NCI-H2196 (cell line): ENCODE results near the gene SAP30BP.

Experiments used
- DNase-seq: peaks from one replicate; lab custom pipeline; 2025; ENCODE audit not compliant: unreplicated experiment; lab: John Stamatoyannopoulos, UW

SAP30BP gene

DNA sequence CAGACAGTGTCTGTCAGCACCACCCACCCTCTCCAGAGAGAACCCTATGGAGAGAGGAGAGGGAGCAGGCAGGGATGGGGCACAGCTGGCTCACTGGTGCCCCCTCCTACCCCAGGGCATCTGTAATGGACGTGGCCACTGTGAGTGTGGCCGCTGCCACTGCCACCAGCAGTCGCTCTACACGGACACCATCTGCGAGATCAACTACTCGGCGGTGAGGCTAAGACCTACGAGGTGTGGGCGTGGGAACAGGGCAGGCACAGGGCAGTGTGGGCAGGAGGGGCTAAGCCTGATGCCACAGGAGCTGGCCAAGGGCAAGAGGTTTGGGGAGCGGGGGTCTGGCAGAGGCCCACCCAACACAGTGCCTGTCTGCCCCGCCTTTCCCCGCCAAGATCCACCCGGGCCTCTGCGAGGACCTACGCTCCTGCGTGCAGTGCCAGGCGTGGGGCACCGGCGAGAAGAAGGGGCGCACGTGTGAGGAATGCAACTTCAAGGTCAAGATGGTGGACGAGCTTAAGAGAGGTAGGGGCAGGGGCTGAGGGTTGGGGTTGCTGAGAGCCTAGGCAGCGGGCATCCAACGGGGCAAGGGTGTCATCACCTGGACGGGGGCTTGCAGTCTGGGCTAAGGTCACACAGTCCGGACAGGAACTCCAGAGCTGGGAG lies 69.2 kb downstream of the SAP30BP start:
- DNase-seq: no peak

GRCh38 chr17:75737133-75737962 lies 70.2 kb downstream of the SAP30BP start:
- DNase-seq: no peak

DNA sequence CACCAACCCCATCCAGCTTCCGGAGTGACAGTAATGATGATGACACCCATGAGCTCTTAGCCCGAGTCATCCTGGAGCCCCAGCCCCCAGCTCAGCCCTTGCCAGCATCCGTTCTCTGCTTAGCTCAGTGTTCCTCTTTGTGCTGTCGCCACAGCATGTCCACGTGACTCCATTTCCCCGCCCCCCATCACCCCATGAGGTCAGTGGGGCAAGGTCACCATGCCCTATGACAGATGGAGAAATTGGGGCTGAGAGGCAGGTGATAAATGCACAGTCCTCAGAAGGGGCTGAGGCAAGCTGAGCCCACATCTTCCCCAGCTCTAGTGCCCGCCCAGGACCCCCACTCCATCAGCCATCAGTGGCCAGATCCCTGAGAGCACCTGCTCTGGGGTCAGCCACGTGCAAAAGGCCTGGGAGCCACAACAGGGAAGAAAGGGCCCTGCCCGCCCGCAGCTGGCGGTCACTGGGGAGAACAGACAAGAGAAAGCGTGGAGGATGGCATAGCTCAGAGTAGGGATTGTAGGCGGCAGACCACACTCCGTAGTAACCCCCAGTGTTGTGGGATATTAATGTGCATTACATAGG lies 71.2 kb downstream of the SAP30BP start:
- no peak for DNase-seq

DNA sequence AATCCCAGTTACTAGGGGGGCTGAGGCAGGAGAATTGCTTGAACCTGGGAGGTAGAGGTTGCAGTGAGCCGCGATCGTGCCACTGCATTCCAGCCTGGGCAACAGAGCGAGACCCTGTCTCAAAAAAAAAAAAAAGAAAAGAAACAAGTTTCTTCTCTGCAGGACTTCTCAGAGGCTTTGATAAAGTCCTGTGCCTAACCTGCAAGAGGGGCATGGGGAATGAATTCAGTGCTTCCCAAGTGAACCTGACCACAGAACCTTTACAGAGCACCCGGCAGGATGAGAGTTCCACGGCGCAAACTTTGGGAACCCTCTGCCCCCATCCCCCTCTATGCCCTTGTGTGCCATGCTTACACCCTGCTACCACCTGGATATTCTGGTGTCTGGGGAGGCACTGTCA lies 72.0 kb downstream of the SAP30BP start:
- no peak for DNase-seq

DNA sequence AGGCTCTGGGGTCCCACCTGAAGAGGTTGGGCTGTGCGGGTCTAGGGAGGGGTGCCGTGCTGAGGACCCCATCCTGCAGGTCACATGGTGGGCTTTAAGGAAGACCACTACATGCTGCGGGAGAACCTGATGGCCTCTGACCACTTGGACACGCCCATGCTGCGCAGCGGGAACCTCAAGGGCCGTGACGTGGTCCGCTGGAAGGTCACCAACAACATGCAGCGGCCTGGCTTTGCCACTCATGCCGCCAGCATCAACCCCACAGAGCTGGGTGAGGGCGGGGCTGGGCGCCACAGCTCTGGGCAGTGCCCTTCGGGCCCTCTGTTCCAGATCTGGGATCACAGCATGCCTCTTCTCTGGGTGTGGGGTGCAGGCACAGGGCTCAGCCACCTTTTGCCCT lies 72.7 kb downstream of the SAP30BP start:
- no peak for DNase-seq

GRCh38 chr17:75740215-75740614 lies 73.1 kb downstream of the SAP30BP start:
- DNase-seq: no peak

- no peak for DNase-seq
Measured at GRCh38 chr17:75740631-75741077, 73.5 kb downstream of the SAP30BP start.

GRCh38 chr17:75742337-75742736 lies 75.2 kb downstream of the SAP30BP start:
- no peak for DNase-seq

- DNase-seq: no peak
Measured at GRCh38 chr17:75743625-75744206, 76.6 kb downstream of the SAP30BP start.

DNA sequence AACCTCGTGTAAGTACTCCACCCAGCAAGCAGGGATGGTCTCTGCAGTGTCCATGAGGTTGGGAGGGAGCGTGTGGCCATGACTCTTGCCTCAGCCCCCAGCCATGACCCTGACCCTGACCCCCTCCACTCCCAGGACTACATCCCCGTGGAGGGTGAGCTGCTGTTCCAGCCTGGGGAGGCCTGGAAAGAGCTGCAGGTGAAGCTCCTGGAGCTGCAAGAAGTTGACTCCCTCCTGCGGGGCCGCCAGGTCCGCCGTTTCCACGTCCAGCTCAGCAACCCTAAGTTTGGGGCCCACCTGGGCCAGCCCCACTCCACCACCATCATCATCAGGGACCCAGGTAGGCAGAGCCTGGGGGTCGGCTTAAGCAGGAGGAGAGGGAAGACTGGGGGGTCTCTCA lies 81.6 kb downstream of the SAP30BP start:
- no peak for DNase-seq

DNA sequence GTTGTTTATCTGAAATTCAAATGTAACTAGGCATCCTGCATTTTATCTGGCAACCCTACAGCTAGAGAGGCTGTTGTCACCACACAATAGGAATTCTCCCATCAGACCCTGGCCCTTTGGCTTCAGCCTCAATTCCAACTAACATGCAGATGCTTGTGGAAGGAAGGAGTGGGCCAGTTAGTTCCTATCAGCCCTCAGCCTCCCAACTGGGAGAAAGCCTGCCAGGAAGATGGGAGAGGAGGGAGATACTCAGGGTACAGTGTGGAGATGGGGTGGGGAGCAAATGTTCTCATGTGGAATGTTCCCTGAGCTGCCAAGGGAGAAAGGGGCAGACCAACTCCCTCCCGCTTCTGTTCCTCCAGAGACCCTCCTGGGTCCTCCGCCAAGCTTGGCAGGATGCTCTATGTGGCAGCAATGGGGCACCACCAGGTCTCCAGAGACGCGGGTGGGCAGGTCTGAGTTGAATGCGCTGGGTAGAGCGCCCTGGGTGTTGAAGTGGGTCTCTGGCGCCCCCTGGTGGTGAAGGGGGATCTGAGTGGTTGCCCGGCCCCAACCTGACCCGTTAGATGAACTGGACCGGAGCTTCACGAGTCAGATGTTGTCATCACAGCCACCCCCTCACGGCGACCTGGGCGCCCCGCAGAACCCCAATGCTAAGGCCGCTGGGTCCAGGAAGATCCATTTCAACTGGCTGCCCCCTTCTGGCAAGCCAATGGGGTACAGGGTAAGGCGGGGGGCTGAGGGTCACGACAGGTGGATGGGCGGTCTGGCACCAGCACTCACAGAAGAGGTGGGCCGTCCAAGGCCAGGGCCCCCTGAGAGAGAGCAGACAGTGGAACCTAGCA lies 82.6 kb downstream of the SAP30BP start:
- peak; percentile 90 for DNase-seq

GRCh38 chr17:75750661-75751423 lies 83.7 kb downstream of the SAP30BP start:
- no peak for DNase-seq

DNA sequence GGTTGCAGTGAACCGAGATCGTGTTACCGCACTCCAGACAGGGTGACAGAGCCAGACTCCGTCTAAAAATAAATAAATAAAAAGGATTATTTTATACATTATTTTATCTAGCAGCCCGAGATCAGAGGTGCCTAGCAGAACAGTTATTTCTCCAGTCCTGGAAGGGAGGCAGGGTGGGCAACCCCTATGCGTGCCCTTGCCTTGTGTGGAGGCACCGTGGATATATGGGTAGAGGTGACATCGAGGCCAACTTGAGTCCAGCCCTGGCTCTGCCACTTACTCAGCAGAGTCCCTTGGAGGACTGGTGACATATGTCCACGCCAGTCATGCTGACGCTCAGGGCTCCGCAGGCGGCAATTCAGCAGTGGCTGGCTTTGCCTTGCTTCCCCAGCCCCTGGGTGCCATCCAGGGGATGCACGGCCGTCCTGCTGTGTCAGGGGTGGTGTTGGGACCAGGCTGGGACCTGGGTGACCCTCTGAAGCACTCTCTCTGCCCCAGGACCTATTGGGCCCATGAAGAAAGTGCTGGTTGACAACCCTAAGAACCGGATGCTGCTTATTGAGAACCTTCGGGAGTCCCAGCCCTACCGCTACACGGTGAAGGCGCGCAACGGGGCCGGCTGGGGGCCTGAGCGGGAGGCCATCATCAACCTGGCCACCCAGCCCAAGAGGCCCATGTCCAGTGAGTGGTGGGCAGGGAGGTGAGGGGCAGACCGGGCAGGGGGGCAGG lies 84.7 kb downstream of the SAP30BP start:
- DNase-seq: no peak

DNA sequence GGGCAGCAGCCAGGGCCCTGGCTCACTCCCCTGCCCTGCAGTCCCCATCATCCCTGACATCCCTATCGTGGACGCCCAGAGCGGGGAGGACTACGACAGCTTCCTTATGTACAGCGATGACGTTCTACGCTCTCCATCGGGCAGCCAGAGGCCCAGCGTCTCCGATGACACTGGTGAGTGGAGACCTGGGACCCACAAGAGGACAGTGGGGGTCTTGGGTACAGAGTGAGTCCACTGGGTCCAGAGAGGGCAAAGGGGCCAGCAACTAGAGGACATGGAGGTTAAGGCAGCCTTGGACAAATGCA lies 85.2 kb downstream of the SAP30BP start:
- no peak for DNase-seq

GRCh38 chr17:75752802-75753513 lies 85.8 kb downstream of the SAP30BP start:
- DNase-seq: no peak

GRCh38 chr17:75753514-75754377 lies 86.6 kb downstream of the SAP30BP start:
- no peak for DNase-seq

GRCh38 chr17:75754378-75755204 lies 87.5 kb downstream of the SAP30BP start:
- DNase-seq: no peak
